GF-D8 (cell line): Measurements from ENCODE around the gene MCTP1.

Experiments used
- DNase-seq: peaks from one replicate; lab custom pipeline; 2025; lab: John Stamatoyannopoulos, UW

MCTP1 gene

DNA sequence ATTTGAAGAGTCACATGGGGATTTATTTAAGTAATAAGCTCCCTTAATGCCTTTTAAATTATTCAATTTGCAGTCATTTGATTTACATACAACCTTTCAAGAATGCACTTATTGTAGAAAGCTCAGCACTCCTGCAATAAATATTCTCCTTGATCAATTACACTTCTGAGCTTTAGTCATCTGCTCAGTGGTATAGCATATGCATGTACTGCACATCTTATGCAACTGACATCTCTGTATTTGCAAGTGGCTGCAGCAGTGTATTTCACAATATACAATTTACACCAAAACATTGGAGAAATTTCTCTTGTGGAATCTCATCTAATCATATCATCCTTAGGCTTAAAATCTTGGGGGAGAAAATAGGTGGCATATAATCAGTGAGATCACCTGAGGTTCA lies 340.7 kb downstream of the MCTP1 start:
- no peak for DNase-seq

DNA sequence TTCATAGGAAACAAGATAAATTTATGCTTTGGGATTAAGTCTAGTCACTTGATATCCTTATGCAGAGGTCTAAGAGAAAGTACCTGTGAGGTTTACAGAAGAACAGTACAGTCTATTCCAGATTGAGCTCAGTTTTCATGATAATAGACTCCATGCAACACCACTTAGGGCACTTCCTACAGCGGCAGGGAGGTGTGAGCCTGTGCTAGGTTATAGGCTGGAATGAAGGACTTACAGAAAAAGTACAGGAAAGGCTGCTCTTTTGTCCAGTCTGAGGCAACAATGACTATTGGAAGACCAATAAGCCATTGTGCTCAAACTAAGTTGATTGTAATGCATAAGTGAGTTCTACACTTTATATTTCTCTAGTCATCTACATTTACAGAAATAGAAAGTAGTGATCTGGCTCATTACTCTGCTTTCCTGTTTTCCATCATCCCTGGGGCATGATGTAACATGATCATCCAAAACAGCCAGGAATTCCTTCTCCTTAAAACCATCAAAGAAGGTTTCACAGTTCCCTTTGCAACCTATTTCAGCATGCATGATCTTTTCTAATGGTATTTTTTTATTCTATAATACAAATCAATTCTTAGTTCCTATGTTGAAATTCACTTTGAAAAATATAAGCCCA lies 343.7 kb downstream of the MCTP1 start:
- no peak for DNase-seq

DNA sequence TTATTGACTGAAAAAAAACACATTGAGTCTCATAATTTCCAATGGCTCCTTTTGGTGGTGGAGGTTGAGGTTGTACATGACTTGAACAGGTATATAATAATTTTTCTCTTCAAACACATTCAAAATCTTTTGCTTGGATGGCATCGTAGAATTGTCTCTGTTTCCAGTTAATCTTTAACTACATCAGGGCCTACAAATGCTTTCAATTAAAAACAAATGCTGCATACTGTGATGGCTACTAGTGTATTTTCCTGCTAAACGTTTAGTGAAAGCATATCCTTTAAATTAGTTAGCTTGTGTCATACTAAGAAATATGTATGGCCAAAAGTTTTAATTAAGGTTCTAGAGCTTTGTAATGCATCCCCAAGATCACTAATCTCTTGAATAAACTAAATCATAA lies 352.6 kb downstream of the MCTP1 start:
- DNase-seq: no peak

DNA sequence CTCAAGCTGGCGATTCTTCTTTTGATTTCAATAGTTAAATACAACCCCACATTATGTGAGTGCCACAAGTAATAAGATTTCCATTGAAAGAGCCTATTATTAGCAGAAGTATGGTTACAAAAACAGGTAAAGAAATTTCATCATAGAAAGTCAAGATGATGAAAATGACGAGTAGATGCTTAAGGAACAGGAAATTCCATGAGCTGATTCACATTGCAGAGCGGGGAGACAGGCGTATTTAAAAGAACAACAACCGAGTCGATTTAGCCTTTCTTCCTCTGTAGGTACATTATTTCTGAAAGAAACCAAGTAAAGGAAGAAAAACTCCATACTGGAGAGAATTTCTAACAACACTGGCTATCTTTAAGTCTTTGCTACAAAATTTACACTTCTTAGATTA lies 356.0 kb downstream of the MCTP1 start:
- DNase-seq: no peak

GRCh38 chr5:94920570-94920969 lies 364.3 kb downstream of the MCTP1 start:
- DNase-seq: no peak

GRCh38 chr5:94916619-94917018 lies 368.3 kb downstream of the MCTP1 start:
- DNase-seq: no peak

- DNase-seq: no peak
These were observed 373.6 kb downstream of the MCTP1 start for GRCh38 chr5:94911276-94911675.

DNA sequence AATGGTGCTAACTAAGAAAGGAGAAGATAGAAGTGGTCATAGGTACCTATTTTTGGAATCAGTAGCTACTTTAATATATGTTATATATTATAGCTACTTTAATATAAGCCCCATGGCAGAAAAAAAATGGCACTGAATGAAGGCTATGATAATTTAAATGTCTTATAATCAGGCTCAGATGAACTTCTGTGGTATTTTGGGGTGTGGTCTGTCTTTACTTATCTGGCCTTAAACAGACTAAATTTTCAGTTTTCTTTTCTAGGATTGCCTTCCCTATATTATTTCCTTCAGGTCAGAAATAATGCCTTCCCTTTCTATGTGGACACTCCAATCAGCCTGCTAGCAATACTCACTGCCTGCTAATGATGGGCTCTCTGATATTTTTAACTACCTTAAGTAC lies 374.2 kb downstream of the MCTP1 start:
- no peak for DNase-seq

DNA sequence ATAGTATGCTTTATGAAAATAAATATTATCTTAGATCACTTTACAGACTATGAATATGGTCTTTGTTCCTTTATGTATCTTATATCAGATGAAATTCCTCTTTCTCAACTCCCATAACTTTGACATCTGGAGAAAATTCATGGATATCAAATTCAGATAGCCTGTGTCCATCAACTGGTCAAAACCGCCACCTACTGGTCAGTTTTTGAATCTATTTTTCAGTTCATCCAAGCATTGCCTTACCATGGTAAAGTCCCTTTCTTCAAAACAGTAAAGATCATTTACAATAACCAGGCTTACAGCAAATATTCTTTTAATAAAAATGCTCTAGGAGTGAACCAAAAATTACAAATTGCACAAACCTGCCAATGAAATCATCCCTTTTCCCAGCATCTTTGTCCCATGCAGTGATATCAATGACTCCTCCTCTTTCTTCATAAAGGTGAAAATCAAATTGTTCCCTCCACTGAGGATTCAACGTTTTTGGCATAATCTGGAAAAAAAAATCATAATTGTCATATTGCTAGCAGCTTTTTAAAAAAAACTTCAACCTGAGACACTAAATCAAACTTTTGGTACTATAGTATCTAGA lies 375.9 kb downstream of the MCTP1 start:
- no peak for DNase-seq

DNA sequence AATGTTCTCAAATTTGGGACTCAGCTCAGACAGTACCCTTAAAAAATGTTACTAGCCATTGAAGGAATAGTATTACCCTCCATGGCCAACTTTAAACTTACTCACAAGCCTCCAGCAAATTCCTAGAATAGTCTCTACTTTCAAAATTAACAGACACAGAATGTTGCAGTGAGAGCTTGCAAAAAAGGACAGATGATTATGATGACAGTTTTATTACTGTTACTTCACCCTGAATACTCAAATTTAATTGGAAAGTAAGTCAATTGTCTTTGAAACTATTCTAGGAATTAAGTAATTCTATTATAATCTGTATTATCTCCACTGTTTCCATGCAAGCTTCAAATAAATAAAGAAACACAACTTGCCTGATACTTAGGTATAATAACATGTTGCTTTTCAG lies 378.1 kb downstream of the MCTP1 start:
- DNase-seq: no peak

GRCh38 chr5:94903726-94904125 lies 381.2 kb downstream of the MCTP1 start:
- DNase-seq: no peak

- no peak for DNase-seq
These were observed 383.5 kb downstream of the MCTP1 start for GRCh38 chr5:94901191-94901979.

DNA sequence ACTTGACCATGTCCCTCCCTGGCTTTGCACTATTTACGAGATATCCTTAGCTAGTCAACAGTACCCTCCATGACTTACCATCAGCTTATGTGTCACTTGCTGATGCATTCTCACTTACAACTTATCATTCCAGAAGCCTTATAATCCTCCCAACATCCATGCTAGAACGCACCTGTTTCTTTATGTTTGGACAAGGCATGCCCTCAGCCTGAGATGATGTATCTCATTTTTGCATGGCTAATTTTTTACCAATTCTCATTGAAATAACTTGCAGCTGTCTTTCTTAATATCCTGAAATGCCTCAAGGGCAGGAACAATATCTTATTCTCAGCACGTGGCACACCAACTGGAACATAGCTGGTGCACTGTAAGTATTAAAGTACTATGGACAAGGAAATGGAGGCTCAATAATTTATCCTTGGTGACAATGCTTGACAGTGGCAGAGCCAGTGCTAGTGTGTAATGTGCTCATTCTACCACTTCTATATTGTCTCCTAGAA lies 384.8 kb downstream of the MCTP1 start:
- no peak for DNase-seq

GRCh38 chr5:94893412-94894135 lies 391.3 kb downstream of the MCTP1 start:
- no peak for DNase-seq

- DNase-seq: no peak
These were observed 392.9 kb downstream of the MCTP1 start for GRCh38 chr5:94891972-94892371.

DNA sequence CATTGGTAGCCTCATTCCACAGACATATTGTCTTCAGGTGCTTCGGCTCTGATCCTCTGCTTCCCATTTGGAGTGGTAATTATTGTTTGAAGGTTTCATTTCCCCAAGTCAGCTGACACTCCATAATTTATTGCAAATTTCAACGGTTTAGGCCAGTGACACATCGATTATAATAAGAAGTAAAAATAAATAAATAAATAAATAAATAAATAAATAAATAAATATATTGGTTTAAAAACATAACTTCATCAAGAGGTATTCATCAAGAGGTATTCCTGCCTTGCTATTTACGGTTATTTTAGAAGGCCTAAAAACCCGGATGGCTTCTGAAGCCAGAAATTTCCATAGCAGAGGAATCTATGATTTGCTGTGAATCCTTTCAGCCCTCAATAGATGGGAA lies 393.3 kb downstream of the MCTP1 start:
- DNase-seq: no peak

GRCh38 chr5:94890907-94891306 lies 394.0 kb downstream of the MCTP1 start:
- no peak for DNase-seq

DNA sequence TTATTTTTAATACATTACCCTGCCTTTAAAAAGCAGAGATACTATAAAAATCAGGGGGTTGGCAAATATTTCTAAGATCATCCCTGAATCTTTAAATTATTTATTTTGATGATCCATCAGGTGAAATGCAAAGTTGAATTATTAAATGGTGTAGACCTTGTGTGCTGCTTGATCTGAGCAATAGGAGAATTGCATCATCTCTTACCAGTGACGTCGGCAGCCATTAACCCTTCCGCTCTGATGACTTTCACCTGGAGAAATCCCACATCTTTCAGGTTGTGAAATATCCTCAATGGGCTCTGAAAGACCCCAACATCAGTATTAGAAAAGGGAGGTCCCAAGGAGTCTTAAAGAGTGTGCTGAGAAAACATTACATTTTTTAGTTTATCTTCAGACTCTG lies 396.2 kb downstream of the MCTP1 start:
- no peak for DNase-seq

DNA sequence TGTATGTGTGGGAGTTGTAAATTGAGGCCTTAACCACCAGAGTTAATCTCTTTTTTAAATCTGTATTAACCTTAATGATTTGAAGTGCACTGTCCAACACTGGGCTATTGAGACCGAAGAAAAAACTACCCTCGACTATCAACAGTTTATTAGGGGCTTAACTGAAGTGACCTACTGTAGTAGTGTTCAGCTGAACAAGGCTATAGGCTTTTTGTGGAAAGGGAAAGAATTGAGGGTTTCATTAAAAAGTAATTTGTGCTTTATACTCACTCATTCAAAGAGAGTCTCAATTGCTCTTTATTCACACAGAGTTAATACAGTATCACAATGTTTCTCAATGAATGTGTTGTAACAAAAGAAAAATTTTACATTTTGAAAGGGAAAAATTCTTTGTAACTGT lies 399.0 kb downstream of the MCTP1 start:
- DNase-seq: no peak

- no peak for DNase-seq
These were observed 400.6 kb downstream of the MCTP1 start for GRCh38 chr5:94884311-94884710.

DNA sequence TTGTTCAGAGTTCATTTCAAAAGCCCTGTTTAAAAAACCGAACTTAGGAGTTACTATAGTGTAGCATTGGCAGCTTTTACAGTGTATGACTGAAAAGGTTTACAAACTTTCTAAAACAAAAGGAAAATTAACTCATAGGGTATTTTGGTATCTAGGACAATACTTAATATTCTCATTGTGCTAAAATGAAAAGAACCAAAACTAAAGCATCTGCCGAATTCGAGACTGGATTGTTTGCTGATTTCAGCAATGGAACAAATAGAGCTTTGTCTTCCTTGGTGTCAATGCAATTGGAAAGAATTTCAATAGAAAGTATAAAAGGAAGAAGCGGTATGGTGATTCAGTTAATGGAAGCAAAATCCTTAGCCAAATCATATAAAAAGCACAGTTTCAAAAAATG lies 412.4 kb downstream of the MCTP1 start:
- DNase-seq: no peak

DNA sequence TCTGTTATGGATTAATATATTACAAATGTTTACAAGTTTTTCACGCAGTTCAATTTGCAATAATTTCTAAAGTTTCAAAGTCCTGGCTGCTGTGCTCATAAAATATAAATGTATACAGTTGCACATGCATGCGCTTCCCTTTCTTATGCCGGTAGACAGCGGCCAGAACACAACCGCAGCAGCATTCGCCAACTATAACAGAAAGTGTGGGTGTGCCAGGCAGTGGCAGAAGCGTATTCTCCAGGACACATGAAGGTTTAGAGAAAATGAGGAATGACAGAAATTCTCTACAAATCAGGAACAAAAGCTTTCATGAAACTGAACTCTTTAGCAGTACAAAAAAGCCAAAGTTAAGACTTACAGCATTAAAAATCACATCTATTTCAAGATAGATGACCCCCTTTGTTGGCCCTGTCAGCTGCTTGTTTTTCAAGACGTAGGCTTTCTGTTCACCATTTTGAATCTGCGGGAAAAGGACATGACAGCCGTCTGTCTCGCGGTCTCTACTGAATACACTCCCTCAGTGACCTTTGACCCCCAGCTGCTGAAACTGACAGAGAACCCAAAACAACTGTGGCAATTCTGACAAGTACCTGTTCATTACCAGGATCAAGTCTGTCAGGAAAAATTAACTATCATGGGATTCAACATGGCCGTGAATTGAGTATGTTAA lies 414.2 kb downstream of the MCTP1 start:
- no peak for DNase-seq
